IPS DF 6.9 (cell line): Measurements from ENCODE around the gene MTCH1.
A peak's percentile ranks its signal among the peaks of the same experiment; 100 is the strongest.

Source experiments
- DNase-seq: peaks from one replicate; pipeline ENCODE4 v3.0.0-alpha.2; 2013; ENCODE audit warnings: low read depth, low spot score
- H3K27ac ChIP-seq: one replicate; pipeline ENCODE4 v1.5.1; 2013; ENCODE audit warnings: low read length, control low read depth
- H3K27me3 ChIP-seq: 2 replicates; pipeline ENCODE4 v1.6.1; 2013; ENCODE audit warnings: mild to moderate bottlenecking, low read length; ENCODE audit not compliant: control insufficient read depth, insufficient read depth
- H3K36me3 ChIP-seq: 2 replicates; pipeline ENCODE4 v1.6.1; 2013; ENCODE audit warnings: low read length; ENCODE audit not compliant: control insufficient read depth, insufficient read depth
- H3K4me1 ChIP-seq: 2 replicates; pipeline ENCODE4 v1.6.1; 2013; ENCODE audit warnings: low read length; ENCODE audit not compliant: control insufficient read depth, insufficient read depth
- H3K4me3 ChIP-seq: 2 replicates; pipeline ENCODE4 v1.5.1; 2013; ENCODE audit warnings: mild to moderate bottlenecking, low read length
- H3K9me3 ChIP-seq: 2 replicates; pipeline ENCODE4 v1.6.1; 2013; ENCODE audit warnings: low read length, inconsistent platforms; ENCODE audit not compliant: control insufficient read depth, insufficient read depth
- WGBS: extraction: QIAGEN DNeasy Blood & Tissue Kit; methylation state at CpG from one replicate; pipeline ENCODE4 v1.1.7; 2013; ENCODE audit warnings: mixed read lengths, missing lambda C conversion rate; ENCODE audit not compliant: insufficient read length, insufficient coverage; 5-methylcytosine and 5-hydroxymethylcytosine counted together

Gene MTCH1

GRCh38 chr6:36985417-36985807 lies 584 bp downstream of the MTCH1 start:
- Histone ChIP-seq H3K36me3 (no peaks in the 10 kb centered on the region; the same call in 1 of the 2 replicates), H3K27ac (no peak overlapping the region), H3K27me3 (no peaks in the 10 kb centered on the region), H3K9me3 (no peaks in the 10 kb centered on the region), H3K4me1 (peaks cover 8% of the 10 kb centered on the region), H3K4me3 (peak overlapping the region; percentile 97)
- no CpG with 5 or more reads among the region's 15 CpGs for WGBS
- DNase-seq, result no peak

DNA sequence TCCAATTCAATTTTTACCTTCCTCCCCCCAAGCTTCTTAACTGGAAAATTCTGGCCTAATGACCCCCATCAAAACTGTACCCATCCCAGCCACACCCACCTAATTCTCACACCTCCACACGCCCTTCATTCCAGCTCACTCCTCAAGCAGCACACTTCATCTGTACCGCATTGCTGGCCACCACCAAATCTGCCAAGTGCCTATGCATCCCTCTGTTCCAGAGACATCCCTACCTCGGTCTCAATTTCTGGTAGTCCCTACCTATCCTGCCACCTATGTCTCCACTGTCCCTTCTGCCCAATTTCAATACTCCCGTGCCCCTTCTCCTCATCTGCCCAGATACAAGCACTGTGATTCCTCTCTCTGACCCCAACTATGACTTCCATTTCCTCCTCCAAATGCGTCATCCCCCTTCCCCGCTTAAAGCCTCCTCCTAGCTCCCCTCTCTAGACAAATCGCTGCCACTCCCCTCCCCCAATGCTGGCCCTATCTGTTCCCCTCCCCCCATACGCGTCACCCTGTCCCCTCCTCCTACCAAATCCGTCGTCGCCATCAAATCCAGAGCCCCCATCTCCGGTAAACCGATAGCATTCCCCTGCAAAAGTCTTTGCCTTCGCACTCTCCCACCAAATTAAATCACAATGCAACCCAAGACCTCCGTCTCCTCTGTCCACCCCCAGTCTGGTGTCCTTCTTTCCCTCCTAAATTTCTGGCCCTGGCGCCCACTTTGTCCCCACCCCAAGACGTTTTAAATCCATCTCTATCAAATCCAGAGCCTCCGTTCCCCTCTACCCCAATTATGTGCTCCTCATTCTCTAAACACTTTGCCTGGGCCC lies 1.2 kb downstream of the MTCH1 start:
- no peaks in the 10 kb centered on the region for H3K27me3 ChIP-seq
- WGBS, result 100% methylated on average over 1 of the region's 19 CpGs
- peaks cover 8% of the 10 kb centered on the region for H3K4me1 ChIP-seq
- no peaks in the 10 kb centered on the region for H3K9me3 ChIP-seq
- peak overlapping the region; percentile 97; the same call in 1 of the 2 replicates for H3K4me3 ChIP-seq
- no peak for DNase-seq
- no peak overlapping the region for H3K27ac ChIP-seq
- H3K36me3 ChIP-seq, result no peaks in the 10 kb centered on the region; the same call in 1 of the 2 replicates

DNA sequence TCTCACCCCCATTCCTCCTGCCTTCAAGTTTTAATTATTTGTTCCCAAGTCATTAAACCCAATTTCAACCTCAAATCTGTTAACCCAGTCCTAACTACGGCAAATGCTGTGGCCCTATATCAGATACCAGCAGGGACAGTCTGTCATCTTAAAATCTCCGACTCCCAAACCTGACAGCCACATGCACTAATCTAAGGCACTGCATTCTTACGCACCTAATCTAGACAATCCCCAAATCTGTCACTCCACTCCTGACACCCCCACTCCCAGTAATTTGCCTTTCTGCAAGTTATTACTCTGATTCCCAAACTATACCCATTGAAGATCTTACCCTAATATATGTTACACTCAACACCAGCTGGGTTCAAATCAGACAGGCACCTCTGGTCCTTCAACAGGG lies 2.5 kb downstream of the MTCH1 start:
- H3K4me3 ChIP-seq, result no peak overlapping the region
- no CpG with 5 or more reads among the region's 3 CpGs for WGBS
- no peaks in the 10 kb centered on the region; the same call in 1 of the 2 replicates for H3K36me3 ChIP-seq
- H3K27ac ChIP-seq, result no peak overlapping the region
- H3K4me1 ChIP-seq, result peaks cover 8% of the 10 kb centered on the region
- no peak for DNase-seq
- H3K9me3 ChIP-seq, result no peaks in the 10 kb centered on the region
- no peaks in the 10 kb centered on the region for H3K27me3 ChIP-seq

GRCh38 chr6:36980876-36981619 lies 4.9 kb downstream of the MTCH1 start:
- WGBS, result no CpG with 5 or more reads among the region's 14 CpGs
- Histone ChIP-seq H3K27me3 (no peaks in the 10 kb centered on the region), H3K9me3 (no peaks in the 10 kb centered on the region), H3K36me3 (peaks cover 22% of the 10 kb centered on the region), H3K4me1 (peaks cover 8% of the 10 kb centered on the region), H3K27ac (no peak overlapping the region), H3K4me3 (no peak overlapping the region)
- DNase-seq, result no peak

DNA sequence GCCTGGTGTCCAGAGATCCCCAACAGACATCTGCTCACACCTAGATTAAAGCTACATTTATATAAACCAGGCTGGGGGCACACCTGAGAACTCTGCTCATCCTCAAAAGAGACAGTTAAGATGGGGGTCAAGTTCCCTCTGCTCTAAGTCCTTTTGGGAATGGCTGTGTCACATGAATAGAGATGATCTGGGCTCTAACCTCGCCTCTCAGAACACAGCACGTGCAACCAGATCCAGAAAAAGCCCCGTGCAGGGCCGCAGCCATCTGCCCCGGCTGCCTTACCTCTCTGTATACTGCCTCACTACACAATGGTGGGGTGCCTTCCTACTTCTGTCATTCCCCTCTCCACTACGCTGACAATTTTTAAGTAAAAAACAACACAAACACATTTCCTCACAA lies 5.9 kb downstream of the MTCH1 start:
- no CpG with 5 or more reads among the region's 6 CpGs for whole genome bisulfite sequencing
- H3K27ac ChIP-seq, result no peak overlapping the region
- no peaks in the 10 kb centered on the region for H3K27me3 ChIP-seq
- peaks cover 8% of the 10 kb centered on the region for H3K4me1 ChIP-seq
- H3K4me3 ChIP-seq, result no peak overlapping the region
- DNase-seq, result no peak
- H3K9me3 ChIP-seq, result no peaks in the 10 kb centered on the region
- peaks cover 30% of the 10 kb centered on the region for H3K36me3 ChIP-seq

DNA sequence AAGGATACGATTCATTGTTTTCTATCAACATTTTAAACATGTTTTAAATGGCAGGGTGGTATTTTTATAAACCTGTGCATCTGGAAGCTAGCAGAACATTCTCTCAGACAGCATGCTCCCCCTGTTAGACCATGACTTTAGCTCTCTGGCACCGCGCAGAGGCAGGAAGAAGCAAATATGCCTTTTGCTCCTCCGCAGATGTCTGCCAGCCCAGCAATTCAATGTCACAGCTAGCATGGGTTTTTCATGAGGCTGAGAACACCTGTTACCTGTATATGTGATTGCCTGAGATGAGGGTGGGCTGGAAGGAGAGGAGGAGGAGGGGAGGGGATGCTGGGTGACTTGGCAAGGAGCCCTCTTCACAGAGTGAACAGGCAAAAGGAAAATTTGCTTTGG lies 6.7 kb downstream of the MTCH1 start:
- H3K36me3 ChIP-seq, result peaks cover 31% of the 10 kb centered on the region
- no peak overlapping the region for H3K27ac ChIP-seq
- peaks cover 6% of the 10 kb centered on the region for H3K4me1 ChIP-seq
- H3K4me3 ChIP-seq, result no peak overlapping the region
- DNase-seq, result no peak
- H3K27me3 ChIP-seq, result no peaks in the 10 kb centered on the region
- no peaks in the 10 kb centered on the region for H3K9me3 ChIP-seq
- WGBS, result no CpG with 5 or more reads among the region's 4 CpGs

DNA sequence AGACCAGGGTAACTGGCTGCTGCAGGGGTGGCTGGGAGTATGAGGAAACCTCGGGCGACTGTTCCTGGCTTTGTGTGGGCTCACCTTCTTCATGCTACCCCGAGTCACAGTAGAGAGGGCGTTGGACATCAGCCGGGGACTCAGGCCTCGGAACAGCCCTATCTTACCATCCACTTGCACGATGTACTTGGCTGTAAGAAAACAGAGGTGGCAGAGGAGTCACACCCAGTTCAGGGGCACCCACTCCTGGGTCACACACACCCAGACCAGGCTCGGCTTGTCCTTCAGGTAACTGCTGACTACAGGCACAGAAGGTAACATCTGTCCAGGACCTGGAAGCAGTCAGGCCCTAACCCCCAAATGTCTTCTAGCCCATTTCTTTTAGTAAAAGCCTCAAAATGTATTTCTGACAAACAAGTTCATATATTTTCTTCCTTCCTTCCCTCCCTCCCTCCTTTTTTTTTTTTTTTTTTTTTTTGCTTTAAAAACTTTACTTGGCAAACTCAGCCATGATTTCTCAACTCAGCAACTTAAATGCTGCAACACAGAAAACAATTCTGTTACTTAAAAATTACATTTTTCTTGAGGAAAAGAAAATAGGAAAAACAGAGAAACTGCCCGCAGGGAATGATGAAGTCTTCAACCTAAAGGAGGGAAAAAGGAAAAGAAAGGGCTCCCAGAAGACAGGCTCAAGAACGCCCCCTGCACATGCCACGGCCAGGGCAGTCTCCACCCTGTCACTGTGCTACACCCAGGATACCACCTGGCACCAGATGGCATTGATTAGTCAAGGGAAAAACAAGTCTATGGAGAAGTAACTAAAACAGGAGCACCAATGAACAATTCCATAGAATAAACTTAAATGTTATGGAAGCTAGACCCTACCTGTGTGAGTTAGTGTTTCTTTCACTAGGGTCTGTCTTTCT lies 7.3 kb downstream of the MTCH1 start:
- Histone ChIP-seq H3K9me3 (no peaks in the 10 kb centered on the region), H3K4me1 (peaks cover 2% of the 10 kb centered on the region; the same call in 1 of the 2 replicates), H3K27me3 (no peaks in the 10 kb centered on the region), H3K4me3 (no peak overlapping the region), H3K27ac (no peak overlapping the region), H3K36me3 (peaks cover 33% of the 10 kb centered on the region)
- DNase-seq, result no peak
- no CpG with 5 or more reads among the region's 11 CpGs for WGBS

DNA sequence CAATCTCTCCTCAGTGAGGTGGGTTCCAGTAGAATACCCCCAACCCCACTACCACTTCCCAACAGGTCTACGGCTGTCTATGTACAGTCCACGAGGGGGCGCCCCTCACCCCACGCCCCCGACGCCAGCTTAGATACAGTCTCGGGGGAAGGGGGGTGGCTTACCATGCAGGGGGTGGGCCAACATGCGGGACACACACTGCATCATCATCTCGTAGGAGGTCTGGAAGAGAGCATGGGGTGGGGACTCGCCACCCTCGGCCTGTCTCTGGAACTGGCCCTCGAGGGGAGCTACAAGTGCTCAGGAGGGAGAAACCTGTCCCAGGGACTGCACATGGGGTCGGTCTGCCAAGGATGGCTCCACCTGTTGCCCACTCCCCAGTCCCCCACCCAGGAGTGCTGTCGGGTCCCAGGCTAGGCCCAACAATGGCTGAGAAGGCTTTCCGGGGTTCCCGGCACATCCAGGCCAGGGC lies 8.5 kb downstream of the MTCH1 start:
- H3K4me3 ChIP-seq, result no peak overlapping the region
- DNase-seq, result no peak

GRCh38 chr6:36976931-36977330 lies 9.1 kb downstream of the MTCH1 start:
- DNase-seq, result no peak
- no peaks in the 10 kb centered on the region for H3K9me3 ChIP-seq
- H3K36me3 ChIP-seq, result peaks cover 44% of the 10 kb centered on the region
- H3K27ac ChIP-seq, result no peak overlapping the region
- WGBS, result no CpG with 5 or more reads among the region's 6 CpGs
- H3K4me3 ChIP-seq, result no peak overlapping the region
- no peaks in the 10 kb centered on the region for H3K27me3 ChIP-seq
- peaks cover 2% of the 10 kb centered on the region; the same call in 1 of the 2 replicates for H3K4me1 ChIP-seq

More for the DNA sequence above, 8.5 kb downstream of the MTCH1 start:
- no peaks in the 10 kb centered on the region for H3K27me3 ChIP-seq
- H3K9me3 ChIP-seq, result no peaks in the 10 kb centered on the region
- H3K27ac ChIP-seq, result no peak overlapping the region
- H3K36me3 ChIP-seq, result peaks cover 40% of the 10 kb centered on the region
- peaks cover 2% of the 10 kb centered on the region; the same call in 1 of the 2 replicates for H3K4me1 ChIP-seq
- no CpG with 5 or more reads among the region's 16 CpGs for WGBS

DNA sequence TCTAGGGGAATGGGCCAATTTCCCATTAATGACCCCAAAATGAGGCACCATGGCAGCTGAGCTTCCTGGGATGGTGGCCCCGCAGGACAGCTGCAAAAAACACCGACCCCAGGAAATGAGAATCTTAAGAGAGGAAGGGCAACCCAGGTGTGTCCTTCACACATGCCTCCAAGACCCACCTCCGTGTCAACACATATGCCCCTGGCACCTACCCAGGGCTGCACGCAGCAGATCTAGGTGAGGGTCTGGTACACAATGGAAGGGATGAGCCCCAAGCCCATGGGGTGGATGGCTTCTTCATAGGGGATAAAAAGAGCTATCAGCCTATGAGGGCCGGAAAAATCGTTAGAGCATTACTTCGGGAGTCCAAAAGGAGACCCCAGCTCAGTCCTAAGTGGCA lies 9.5 kb downstream of the MTCH1 start:
- H3K36me3 ChIP-seq, result peaks cover 48% of the 10 kb centered on the region
- peaks cover 2% of the 10 kb centered on the region; the same call in 1 of the 2 replicates for H3K4me1 ChIP-seq
- H3K4me3 ChIP-seq, result no peak overlapping the region
- whole genome bisulfite sequencing, result no CpG with 5 or more reads among the region's 7 CpGs
- DNase-seq, result no peak
- H3K27ac ChIP-seq, result no peak overlapping the region
- H3K9me3 ChIP-seq, result no peaks in the 10 kb centered on the region
- no peaks in the 10 kb centered on the region for H3K27me3 ChIP-seq
